IPS-18a (cell line): ENCODE results near the gene RASSF10.

Source experiments
- H3K27ac ChIP-seq: one replicate; pipeline ENCODE4 v1.5.1; 2013; ENCODE audit warnings: low read length
- H3K27me3 ChIP-seq: one replicate; pipeline ENCODE4 v1.6.1; 2013; ENCODE audit warnings: mild to moderate bottlenecking, low read length; ENCODE audit not compliant: control insufficient read depth, insufficient read depth
- H3K36me3 ChIP-seq: one replicate; pipeline ENCODE4 v1.6.1; 2013; ENCODE audit warnings: low read depth, low read length; ENCODE audit not compliant: control insufficient read depth
- H3K4me1 ChIP-seq: one replicate; pipeline ENCODE4 v1.6.1; 2013; ENCODE audit warnings: low read depth, low read length; ENCODE audit not compliant: control insufficient read depth
- H3K4me3 ChIP-seq: one replicate; pipeline ENCODE4 v1.5.1; 2013; ENCODE audit warnings: low read length
- H3K9ac ChIP-seq: one replicate; pipeline ENCODE4 v1.6.1; 2013; ENCODE audit warnings: mild to moderate bottlenecking, low read length, moderate library complexity
- H3K9me3 ChIP-seq: one replicate; pipeline ENCODE4 v1.6.1; 2013; ENCODE audit warnings: low read depth, low read length; ENCODE audit not compliant: control insufficient read depth

Gene RASSF10

GRCh38 chr11:12975195-12975594 is 33.9 kb upstream of the RASSF10 start:
- H3K9ac ChIP-seq, result no peak overlapping the region
- no peak overlapping the region for H3K27ac ChIP-seq
- H3K27me3 ChIP-seq, result no peaks in the 10 kb centered on the region
- H3K4me3 ChIP-seq, result no peak overlapping the region
- no peaks in the 10 kb centered on the region for H3K9me3 ChIP-seq
- H3K36me3 ChIP-seq, result no peaks in the 10 kb centered on the region
- H3K4me1 ChIP-seq, result no peaks in the 10 kb centered on the region

- Histone ChIP-seq H3K27me3 (no peaks in the 10 kb centered on the region), H3K4me3 (no peak overlapping the region), H3K27ac (no peak overlapping the region), H3K36me3 (no peaks in the 10 kb centered on the region), H3K4me1 (no peaks in the 10 kb centered on the region), H3K9me3 (no peaks in the 10 kb centered on the region), H3K9ac (no peak overlapping the region)
These were observed 29.0 kb upstream of the RASSF10 start for GRCh38 chr11:12979928-12980689.

- no peaks in the 10 kb centered on the region for H3K36me3 ChIP-seq
- H3K4me1 ChIP-seq, result no peaks in the 10 kb centered on the region
- no peak overlapping the region for H3K9ac ChIP-seq
- H3K4me3 ChIP-seq, result no peak overlapping the region
- H3K27ac ChIP-seq, result no peak overlapping the region
- no peaks in the 10 kb centered on the region for H3K9me3 ChIP-seq
- H3K27me3 ChIP-seq, result no peaks in the 10 kb centered on the region
These were observed 27.2 kb upstream of the RASSF10 start for GRCh38 chr11:12981676-12982522.

GRCh38 chr11:12983336-12983735 is 25.8 kb upstream of the RASSF10 start:
- Histone ChIP-seq H3K9ac (no peak overlapping the region), H3K4me1 (no peaks in the 10 kb centered on the region), H3K36me3 (no peaks in the 10 kb centered on the region), H3K9me3 (no peaks in the 10 kb centered on the region), H3K27me3 (no peaks in the 10 kb centered on the region), H3K27ac (no peak overlapping the region), H3K4me3 (no peak overlapping the region)

- Histone ChIP-seq H3K27me3 (no peaks in the 10 kb centered on the region), H3K4me3 (no peak overlapping the region), H3K9ac (no peak overlapping the region)
These were observed 22.8 kb upstream of the RASSF10 start for GRCh38 chr11:12986194-12986898.

GRCh38 chr11:12989428-12990161 is 19.5 kb upstream of the RASSF10 start:
- Histone ChIP-seq H3K36me3 (no peaks in the 10 kb centered on the region), H3K27me3 (no peaks in the 10 kb centered on the region), H3K9ac (no peak overlapping the region), H3K4me3 (no peak overlapping the region), H3K9me3 (no peaks in the 10 kb centered on the region), H3K27ac (no peak overlapping the region), H3K4me1 (no peaks in the 10 kb centered on the region)

More at GRCh38 chr11:12986194-12986898, 22.8 kb upstream of the RASSF10 start:
- Histone ChIP-seq H3K27ac (no peak overlapping the region), H3K36me3 (no peaks in the 10 kb centered on the region), H3K9me3 (no peaks in the 10 kb centered on the region), H3K4me1 (no peaks in the 10 kb centered on the region)

GRCh38 chr11:12990162-12990480 is 19.0 kb upstream of the RASSF10 start:
- no peaks in the 10 kb centered on the region for H3K9me3 ChIP-seq
- H3K36me3 ChIP-seq, result no peaks in the 10 kb centered on the region
- no peak overlapping the region for H3K4me3 ChIP-seq
- no peak overlapping the region for H3K9ac ChIP-seq
- H3K4me1 ChIP-seq, result no peaks in the 10 kb centered on the region
- H3K27me3 ChIP-seq, result no peaks in the 10 kb centered on the region
- no peak overlapping the region for H3K27ac ChIP-seq

- H3K4me3 ChIP-seq, result no peak overlapping the region
- H3K4me1 ChIP-seq, result no peaks in the 10 kb centered on the region
- no peak overlapping the region for H3K9ac ChIP-seq
- no peaks in the 10 kb centered on the region for H3K9me3 ChIP-seq
- no peaks in the 10 kb centered on the region for H3K27me3 ChIP-seq
- H3K27ac ChIP-seq, result no peak overlapping the region
- H3K36me3 ChIP-seq, result no peaks in the 10 kb centered on the region
These were observed 17.7 kb upstream of the RASSF10 start for GRCh38 chr11:12991426-12991825.

- Histone ChIP-seq H3K27me3 (no peaks in the 10 kb centered on the region), H3K27ac (no peak overlapping the region), H3K9me3 (no peaks in the 10 kb centered on the region), H3K36me3 (no peaks in the 10 kb centered on the region), H3K9ac (no peak overlapping the region), H3K4me1 (no peaks in the 10 kb centered on the region), H3K4me3 (no peak overlapping the region)
These were observed 15.5 kb upstream of the RASSF10 start for GRCh38 chr11:12993626-12994025.

GRCh38 chr11:12994476-12994875 is 14.6 kb upstream of the RASSF10 start:
- Histone ChIP-seq H3K4me1 (no peaks in the 10 kb centered on the region), H3K27ac (no peak overlapping the region), H3K4me3 (no peak overlapping the region), H3K36me3 (no peaks in the 10 kb centered on the region), H3K9me3 (no peaks in the 10 kb centered on the region), H3K9ac (no peak overlapping the region), H3K27me3 (no peaks in the 10 kb centered on the region)

GRCh38 chr11:12995188-12995587 is 13.9 kb upstream of the RASSF10 start:
- H3K36me3 ChIP-seq, result no peaks in the 10 kb centered on the region
- H3K4me3 ChIP-seq, result no peak overlapping the region
- H3K4me1 ChIP-seq, result peaks cover under 1% of the 10 kb centered on the region
- H3K9ac ChIP-seq, result no peak overlapping the region
- H3K9me3 ChIP-seq, result no peaks in the 10 kb centered on the region
- no peak overlapping the region for H3K27ac ChIP-seq
- H3K27me3 ChIP-seq, result no peaks in the 10 kb centered on the region
